ENCODE data around the gene FCRL5. TPM values are rescaled to one million over a fixed set of nuclear protein-coding genes. Genes with fewer than 3 reads are reported as not detected.
"Not testable (repeated sequence)": the region's sequence is repeated elsewhere in the genome, so short reads cannot be mapped to it uniquely, and the experiment has no call there.

The FCRL5 gene
- total RNA-seq, 1 donor from 2014 or later = not detected

DNA sequence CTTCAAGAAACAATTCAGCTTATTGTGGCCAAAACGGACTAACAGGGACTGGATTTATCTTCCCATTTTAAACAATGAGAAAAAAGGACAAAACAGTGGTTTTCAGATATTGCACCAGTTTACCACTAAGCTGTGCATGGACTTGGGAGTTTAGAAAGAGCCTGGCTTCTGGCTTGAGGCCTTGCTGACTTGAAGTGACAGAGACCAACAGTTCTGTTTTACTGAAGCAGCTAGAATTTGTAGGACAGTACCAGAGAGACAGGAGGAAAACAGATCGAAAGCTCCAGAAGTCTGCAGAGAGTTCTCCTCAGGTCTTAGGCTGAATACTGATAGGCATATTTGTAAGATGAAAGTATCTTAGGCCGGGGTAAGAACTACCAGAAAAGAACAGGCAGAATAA lies 25.1 kb upstream of the FCRL5 start:
- no peaks in the 10 kb centered on the region for H3K27me3 ChIP-seq (ENCODE audit: control insufficient read depth in 3 of 3, insufficient read depth in 3 of 3, low read length in 3 of 3)
- no peak overlapping the region for H3K9ac ChIP-seq (ENCODE audit: low read depth in 1 of 3, low read length in 3 of 3)
- no peaks in the 10 kb centered on the region for H3K9me3 ChIP-seq (ENCODE audit: control insufficient read depth in 3 of 3, low read length in 3 of 3)
- H3K4me1 ChIP-seq (ENCODE audit: control insufficient read depth in 3 of 3, insufficient read depth in 3 of 3, low read length in 3 of 3) = no peaks in the 10 kb centered on the region
- no peaks in the 10 kb centered on the region for H3K36me3 ChIP-seq (ENCODE audit: control insufficient read depth in 3 of 3, insufficient read depth in 3 of 3, low read length in 3 of 3)
- H3K27ac ChIP-seq (ENCODE audit: low read depth, low read length) = no peak overlapping the region
- no peak overlapping the region for H3K4me3 ChIP-seq (ENCODE audit: low read length in 3 of 3)

DNA sequence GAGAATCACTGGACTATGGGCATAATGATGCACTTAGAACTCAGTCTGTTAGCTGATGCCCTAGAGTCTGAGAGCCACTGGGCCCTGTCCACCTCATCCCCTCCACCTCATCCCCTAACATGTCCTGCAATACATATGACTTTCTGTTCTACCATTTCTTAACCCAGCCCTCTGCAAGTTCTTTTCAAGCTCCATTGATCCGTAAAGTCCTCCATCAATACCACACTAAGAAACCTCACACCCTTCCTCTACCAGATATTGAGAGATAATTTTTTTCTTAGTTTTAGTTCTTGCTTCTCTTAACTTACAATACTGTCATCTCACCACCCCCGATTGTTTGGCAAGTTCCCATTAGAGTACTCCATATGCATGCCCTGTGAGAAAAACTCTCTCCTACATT lies 23.4 kb upstream of the FCRL5 start:
- Histone ChIP-seq H3K27me3 (ENCODE audit: control insufficient read depth in 3 of 3, insufficient read depth in 3 of 3, low read length in 3 of 3) (no peaks in the 10 kb centered on the region), H3K27ac (ENCODE audit: low read depth, low read length) (no peak overlapping the region), H3K9ac (ENCODE audit: low read depth in 1 of 3, low read length in 3 of 3) (no peak overlapping the region), H3K36me3 (ENCODE audit: control insufficient read depth in 3 of 3, insufficient read depth in 3 of 3, low read length in 3 of 3) (no peaks in the 10 kb centered on the region), H3K4me1 (ENCODE audit: control insufficient read depth in 3 of 3, insufficient read depth in 3 of 3, low read length in 3 of 3) (no peaks in the 10 kb centered on the region), H3K4me3 (ENCODE audit: low read length in 3 of 3) (no peak overlapping the region), H3K9me3 (ENCODE audit: control insufficient read depth in 3 of 3, low read length in 3 of 3) (no peaks in the 10 kb centered on the region)

DNA sequence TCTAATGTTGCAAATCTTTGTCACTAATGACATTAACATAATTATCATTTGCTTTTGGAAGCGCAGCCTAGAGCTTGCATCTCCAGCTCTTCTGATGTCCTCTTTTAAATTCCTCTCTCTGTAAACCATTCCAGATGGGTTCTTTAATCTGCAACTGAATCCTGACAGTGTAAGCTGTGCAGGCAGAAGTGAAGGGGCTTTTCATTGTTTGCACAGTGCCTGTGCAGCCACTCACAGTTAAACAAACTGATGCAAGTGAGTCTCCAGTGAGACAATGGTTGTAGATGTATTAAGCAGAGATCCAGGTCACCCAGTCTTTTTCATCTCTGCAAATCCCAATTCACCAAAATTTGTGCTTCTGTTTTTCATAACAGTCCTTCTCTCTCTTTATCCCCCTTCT lies 22.5 kb upstream of the FCRL5 start:
- H3K27me3 ChIP-seq (ENCODE audit: control insufficient read depth in 3 of 3, insufficient read depth in 3 of 3, low read length in 3 of 3) = no peaks in the 10 kb centered on the region
- H3K27ac ChIP-seq (ENCODE audit: low read depth, low read length) = no peak overlapping the region
- no peaks in the 10 kb centered on the region for H3K36me3 ChIP-seq (ENCODE audit: control insufficient read depth in 3 of 3, insufficient read depth in 3 of 3, low read length in 3 of 3)
- no peaks in the 10 kb centered on the region for H3K4me1 ChIP-seq (ENCODE audit: control insufficient read depth in 3 of 3, insufficient read depth in 3 of 3, low read length in 3 of 3)
- H3K9me3 ChIP-seq (ENCODE audit: control insufficient read depth in 3 of 3, low read length in 3 of 3) = no peaks in the 10 kb centered on the region
- H3K9ac ChIP-seq (ENCODE audit: low read depth in 1 of 3, low read length in 3 of 3) = no peak overlapping the region
- no peak overlapping the region for H3K4me3 ChIP-seq (ENCODE audit: low read length in 3 of 3)

DNA sequence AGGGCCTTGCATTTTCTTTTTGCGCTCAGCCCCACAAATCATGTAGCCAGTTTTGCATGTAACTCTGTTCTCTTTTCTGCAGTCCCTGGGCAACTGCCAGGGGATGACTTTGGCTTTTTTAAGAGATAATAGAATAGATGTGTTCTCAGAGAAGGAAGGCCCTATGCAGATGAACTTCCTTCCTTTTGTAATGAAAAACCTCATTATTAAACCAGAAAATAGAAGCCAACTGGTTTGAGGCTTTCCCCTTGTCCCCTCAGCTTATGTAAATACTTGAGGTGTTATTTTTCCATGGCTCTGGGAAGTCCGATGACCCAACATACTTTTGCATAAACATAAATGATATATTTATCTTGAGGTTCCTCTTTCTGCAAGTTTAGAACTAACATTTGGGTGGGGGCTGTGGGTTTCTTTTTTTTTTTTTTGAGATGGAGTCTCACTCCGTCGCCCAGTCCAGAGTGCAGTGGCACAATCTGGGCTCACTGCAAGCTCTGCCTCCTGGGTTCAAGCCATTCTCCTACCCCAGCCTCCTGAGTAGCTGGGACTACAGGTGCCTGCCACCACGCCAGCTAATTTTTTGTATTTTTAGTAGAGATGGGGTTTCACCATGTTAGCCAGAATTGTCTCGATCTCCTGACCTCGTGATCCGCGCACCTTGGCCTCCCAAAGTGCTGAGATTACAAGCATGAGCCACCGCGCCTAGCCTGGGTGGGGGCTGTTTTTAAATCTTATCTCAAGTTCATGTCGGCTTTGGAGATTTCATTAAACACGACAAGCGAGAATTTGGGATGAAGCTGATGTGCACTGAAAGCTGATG lies 14.4 kb upstream of the FCRL5 start:
- peaks cover 0 to 2% (median 0%) of the 10 kb centered on the region in 3 donors for H3K27me3 ChIP-seq (ENCODE audit: control insufficient read depth in 3 of 3, insufficient read depth in 3 of 3, low read length in 3 of 3)
- H3K27ac ChIP-seq (ENCODE audit: low read depth, low read length) = no peak overlapping the region
- H3K9me3 ChIP-seq (ENCODE audit: control insufficient read depth in 3 of 3, low read length in 3 of 3) = no peaks in the 10 kb centered on the region
- H3K9ac ChIP-seq (ENCODE audit: low read depth in 1 of 3, low read length in 3 of 3) = no peak overlapping the region
- no peaks in the 10 kb centered on the region for H3K4me1 ChIP-seq (ENCODE audit: control insufficient read depth in 3 of 3, insufficient read depth in 3 of 3, low read length in 3 of 3)
- H3K4me3 ChIP-seq (ENCODE audit: low read length in 3 of 3) = no peak overlapping the region
- no peaks in the 10 kb centered on the region for H3K36me3 ChIP-seq (ENCODE audit: control insufficient read depth in 3 of 3, insufficient read depth in 3 of 3, low read length in 3 of 3)

DNA sequence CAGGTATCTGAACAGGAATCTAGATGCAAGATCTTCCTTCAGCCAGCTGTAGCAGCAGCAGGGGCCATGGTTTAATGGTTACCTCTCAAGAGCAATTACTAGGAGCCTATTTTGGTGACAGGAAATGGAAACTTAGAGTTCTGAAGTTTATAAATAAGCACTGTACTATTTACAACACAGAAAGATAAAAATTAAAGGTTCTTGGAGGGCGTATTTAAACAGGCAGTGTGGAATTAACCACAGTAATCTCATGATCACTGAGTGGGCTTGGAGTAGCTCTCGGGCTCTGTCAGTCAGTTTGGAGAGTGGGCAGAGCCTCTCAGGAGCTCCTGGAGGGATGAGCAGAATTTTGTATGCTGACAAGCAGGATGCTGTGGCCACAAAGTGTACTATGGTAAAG lies 10.2 kb upstream of the FCRL5 start:
- Histone ChIP-seq H3K9me3 (ENCODE audit: control insufficient read depth in 3 of 3, low read length in 3 of 3) (no peaks in the 10 kb centered on the region), H3K4me3 (ENCODE audit: low read length in 3 of 3) (no peak overlapping the region), H3K27me3 (ENCODE audit: control insufficient read depth in 3 of 3, insufficient read depth in 3 of 3, low read length in 3 of 3) (peaks cover 0 to 2% (median 0%) of the 10 kb centered on the region in 3 donors), H3K4me1 (ENCODE audit: control insufficient read depth in 3 of 3, insufficient read depth in 3 of 3, low read length in 3 of 3) (no peaks in the 10 kb centered on the region), H3K36me3 (ENCODE audit: control insufficient read depth in 3 of 3, insufficient read depth in 3 of 3, low read length in 3 of 3) (no peaks in the 10 kb centered on the region), H3K9ac (ENCODE audit: low read depth in 1 of 3, low read length in 3 of 3) (no peak overlapping the region), H3K27ac (ENCODE audit: low read depth, low read length) (no peak overlapping the region)

DNA sequence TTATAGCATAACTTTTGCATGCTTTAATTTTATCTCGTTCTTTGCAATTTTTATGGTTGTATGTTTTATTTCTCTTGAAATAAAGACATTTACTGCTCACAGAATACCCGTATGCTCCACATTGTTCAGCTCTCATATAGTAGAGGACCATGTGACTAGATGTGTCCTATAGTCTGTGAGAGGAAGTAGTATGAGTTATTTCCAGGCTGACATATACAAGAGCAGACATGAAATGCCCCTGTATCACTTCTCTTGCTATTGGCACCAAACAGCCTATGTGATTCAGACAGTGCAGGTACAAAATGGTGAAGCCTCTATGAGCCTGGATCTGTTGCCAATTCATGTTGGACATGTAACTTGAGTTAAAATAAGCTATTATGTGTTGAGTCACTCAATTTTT lies 5.8 kb upstream of the FCRL5 start:
- Histone ChIP-seq H3K9me3 (ENCODE audit: control insufficient read depth in 3 of 3, low read length in 3 of 3) (no peaks in the 10 kb centered on the region), H3K27me3 (ENCODE audit: control insufficient read depth in 3 of 3, insufficient read depth in 3 of 3, low read length in 3 of 3) (peaks cover 0 to 2% (median 0%) of the 10 kb centered on the region in 3 donors), H3K4me1 (ENCODE audit: control insufficient read depth in 3 of 3, insufficient read depth in 3 of 3, low read length in 3 of 3) (no peaks in the 10 kb centered on the region), H3K27ac (ENCODE audit: low read depth, low read length) (no peak overlapping the region), H3K4me3 (ENCODE audit: low read length in 3 of 3) (no peak overlapping the region), H3K36me3 (ENCODE audit: control insufficient read depth in 3 of 3, insufficient read depth in 3 of 3, low read length in 3 of 3) (no peaks in the 10 kb centered on the region), H3K9ac (ENCODE audit: low read depth in 1 of 3, low read length in 3 of 3) (no peak overlapping the region)

DNA sequence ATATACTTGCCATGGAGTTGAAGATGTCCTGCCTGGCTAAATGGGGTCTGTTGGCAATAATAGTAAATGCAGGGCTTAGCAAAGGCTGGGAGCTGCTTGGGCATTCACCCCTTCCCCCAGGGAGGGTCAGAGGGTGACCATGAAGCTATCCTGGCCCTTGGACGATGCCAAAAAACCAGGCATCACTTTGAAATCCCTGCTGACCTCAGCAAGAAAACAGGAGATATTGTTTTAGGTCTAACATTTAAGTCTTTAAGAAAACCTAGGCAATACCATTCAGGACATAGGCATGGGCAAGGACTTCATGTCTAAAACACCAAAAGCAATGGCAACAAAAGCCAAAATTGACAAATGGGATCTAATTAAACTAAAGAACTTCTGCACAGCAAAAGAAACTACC lies 4.2 kb downstream of the FCRL5 start:
- H3K27me3 ChIP-seq (ENCODE audit: control insufficient read depth in 3 of 3, insufficient read depth in 3 of 3, low read length in 3 of 3); H3K36me3 ChIP-seq (ENCODE audit: control insufficient read depth in 3 of 3, insufficient read depth in 3 of 3, low read length in 3 of 3); H3K9me3 ChIP-seq (ENCODE audit: control insufficient read depth in 3 of 3, low read length in 3 of 3); H3K4me1 ChIP-seq (ENCODE audit: control insufficient read depth in 3 of 3, insufficient read depth in 3 of 3, low read length in 3 of 3); H3K4me3 ChIP-seq (ENCODE audit: low read length in 3 of 3); H3K9ac ChIP-seq (ENCODE audit: low read depth in 1 of 3, low read length in 3 of 3); H3K27ac ChIP-seq (ENCODE audit: low read depth, low read length): not testable (repeated sequence)

DNA sequence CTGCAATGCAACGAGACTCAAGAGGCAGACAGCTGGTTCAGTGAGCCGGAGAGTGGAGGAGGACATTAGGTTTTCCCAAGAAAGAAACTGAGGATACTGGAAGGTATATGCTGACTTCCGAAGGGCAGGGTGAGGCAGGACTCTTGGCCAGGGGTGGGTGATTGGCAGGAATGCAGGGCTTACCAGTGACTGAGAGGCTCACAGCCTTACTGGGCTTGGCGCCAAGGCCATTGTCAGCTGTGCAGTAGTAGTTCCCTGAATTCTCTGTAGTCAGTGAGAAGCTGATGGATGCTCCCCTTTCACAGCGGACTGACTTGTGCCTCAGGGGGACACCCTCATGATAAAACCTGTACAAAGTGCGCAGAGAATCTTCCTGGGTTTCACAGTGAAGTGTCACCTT lies 9.6 kb downstream of the FCRL5 start:
- Histone ChIP-seq H3K9ac (ENCODE audit: low read depth in 1 of 3, low read length in 3 of 3) (no peak overlapping the region), H3K4me3 (ENCODE audit: low read length in 3 of 3) (no peak overlapping the region), H3K9me3 (ENCODE audit: control insufficient read depth in 3 of 3, low read length in 3 of 3) (no peaks in the 10 kb centered on the region), H3K4me1 (ENCODE audit: control insufficient read depth in 3 of 3, insufficient read depth in 3 of 3, low read length in 3 of 3) (no peaks in the 10 kb centered on the region), H3K27ac (ENCODE audit: low read depth, low read length) (no peak overlapping the region), H3K36me3 (ENCODE audit: control insufficient read depth in 3 of 3, insufficient read depth in 3 of 3, low read length in 3 of 3) (no peaks in the 10 kb centered on the region), H3K27me3 (ENCODE audit: control insufficient read depth in 3 of 3, insufficient read depth in 3 of 3, low read length in 3 of 3) (peaks cover 0 to 3% (median 0%) of the 10 kb centered on the region in 3 donors)

DNA sequence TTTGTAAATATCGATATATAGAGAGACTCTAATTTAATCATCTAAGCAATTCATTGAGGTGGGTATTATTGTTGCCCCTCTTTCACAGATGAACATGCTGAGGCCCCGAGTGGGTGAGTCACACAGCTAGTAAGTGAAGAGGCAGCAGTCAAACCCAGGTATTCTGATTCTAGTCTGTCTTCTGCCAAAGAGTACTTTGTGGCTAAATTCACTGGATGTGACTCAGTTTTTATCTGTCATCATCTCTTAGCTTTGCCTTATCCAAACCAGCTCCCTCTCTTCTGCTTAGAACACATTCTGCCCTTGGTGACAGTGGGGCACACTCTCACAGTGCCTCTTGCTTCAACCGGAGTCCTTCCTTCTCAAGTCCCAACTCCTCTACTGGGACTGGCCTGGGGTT lies 11.5 kb downstream of the FCRL5 start:
- H3K9ac ChIP-seq (ENCODE audit: low read depth in 1 of 3, low read length in 3 of 3) = no peak overlapping the region

DNA sequence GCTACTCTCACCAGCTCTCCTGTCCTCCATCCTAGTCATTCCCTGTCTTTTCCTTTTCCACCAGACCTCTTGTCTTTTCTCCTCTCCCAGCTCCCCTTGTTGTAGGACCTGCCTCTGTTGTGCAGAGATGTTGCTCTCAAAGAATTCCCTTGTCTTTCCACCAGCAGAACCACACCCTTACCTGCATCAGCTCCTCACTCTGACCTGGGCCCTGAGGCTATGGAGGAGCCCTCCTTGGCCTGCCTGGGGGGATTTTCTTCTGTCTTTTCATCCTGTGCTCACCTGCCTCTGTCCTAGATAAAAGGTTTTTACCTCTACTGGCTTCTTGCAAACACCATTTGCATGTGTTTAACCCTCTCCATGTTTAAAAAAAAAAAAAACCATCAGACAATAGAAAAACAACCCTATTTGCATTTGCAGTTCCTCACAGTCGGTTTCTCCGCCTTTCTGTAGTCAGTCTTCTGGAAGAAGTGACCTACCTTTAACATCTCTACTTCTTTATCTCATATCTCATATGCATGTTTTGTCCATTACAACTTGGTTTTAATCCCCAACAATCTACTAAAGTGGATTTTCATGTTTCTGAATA lies 12.1 kb downstream of the FCRL5 start:
- Histone ChIP-seq H3K27me3 (ENCODE audit: control insufficient read depth in 3 of 3, insufficient read depth in 3 of 3, low read length in 3 of 3) (peaks cover 0 to 3% (median 0%) of the 10 kb centered on the region in 3 donors), H3K36me3 (ENCODE audit: control insufficient read depth in 3 of 3, insufficient read depth in 3 of 3, low read length in 3 of 3) (no peaks in the 10 kb centered on the region), H3K4me1 (ENCODE audit: control insufficient read depth in 3 of 3, insufficient read depth in 3 of 3, low read length in 3 of 3) (no peaks in the 10 kb centered on the region), H3K4me3 (ENCODE audit: low read length in 3 of 3) (no peak overlapping the region), H3K27ac (ENCODE audit: low read depth, low read length) (no peak overlapping the region), H3K9me3 (ENCODE audit: control insufficient read depth in 3 of 3, low read length in 3 of 3) (no peaks in the 10 kb centered on the region), H3K9ac (ENCODE audit: low read depth in 1 of 3, low read length in 3 of 3) (no peak overlapping the region)

More for the DNA sequence above, 11.5 kb downstream of the FCRL5 start:
- H3K27ac ChIP-seq (ENCODE audit: low read depth, low read length) = no peak overlapping the region
- H3K36me3 ChIP-seq (ENCODE audit: control insufficient read depth in 3 of 3, insufficient read depth in 3 of 3, low read length in 3 of 3) = no peaks in the 10 kb centered on the region
- no peak overlapping the region for H3K4me3 ChIP-seq (ENCODE audit: low read length in 3 of 3)
- peaks cover 0 to 3% (median 0%) of the 10 kb centered on the region in 3 donors for H3K27me3 ChIP-seq (ENCODE audit: control insufficient read depth in 3 of 3, insufficient read depth in 3 of 3, low read length in 3 of 3)
- no peaks in the 10 kb centered on the region for H3K4me1 ChIP-seq (ENCODE audit: control insufficient read depth in 3 of 3, insufficient read depth in 3 of 3, low read length in 3 of 3)
- H3K9me3 ChIP-seq (ENCODE audit: control insufficient read depth in 3 of 3, low read length in 3 of 3) = no peaks in the 10 kb centered on the region

All from skeletal muscle tissue (tissue), 4 donors.